GM23248 (cell line): ENCODE results near the gene DLG2.
"Not testable (repeated sequence)": the region's sequence is repeated elsewhere in the genome, so short reads cannot be mapped to it uniquely, and the experiment has no call there.

Experiments used
- EZH2 ChIP-seq: fragments of 200-600 bp; sonication (generic); IDR thresholded peaks from 2 replicates; pipeline ENCODE4 v1.6.1; 2018; ENCODE audit warnings: antibody characterized with exemption, mild to moderate bottlenecking; ENCODE audit not compliant: insufficient read depth, poor library complexity, severe bottlenecking
- EZH2phosphoT487 ChIP-seq: fragments of 200-600 bp; sonication (generic); IDR thresholded peaks from 2 replicates; pipeline ENCODE4 v1.6.1; 2018; ENCODE audit warnings: antibody characterized with exemption, moderate library complexity, mild to moderate bottlenecking, low read depth; ENCODE audit not compliant: insufficient read depth

- TF ChIP-seq EZH2phosphoT487, EZH2: not testable (repeated sequence)
Observed at GRCh38 chr11:85340846-85341245, 286.3 kb downstream of the DLG2 start.
